ENCODE measurements around the gene SLC2A9.
"Not testable (repeated sequence)": the region's sequence is repeated elsewhere in the genome, so short reads cannot be mapped to it uniquely, and the experiment has no call there.

SLC2A9 gene

GRCh38 chr4:9826551-9826950, 194.7 kb downstream of the SLC2A9 start:
- DNase-seq (ENCODE audit: low read depth in 2 of 2): no peak

- no peak for DNase-seq (ENCODE audit: low read depth in 2 of 2)
Observed at GRCh38 chr4:9825049-9825448, 196.2 kb downstream of the SLC2A9 start.

- DNase-seq (ENCODE audit: low read depth in 2 of 2): no peak
Observed at GRCh38 chr4:9820343-9820742, 201.0 kb downstream of the SLC2A9 start.

GRCh38 chr4:9816285-9816684, 205.0 kb downstream of the SLC2A9 start:
- no peak for DNase-seq (ENCODE audit: low read depth in 2 of 2)

- DNase-seq (ENCODE audit: low read depth in 2 of 2): no peak
Observed at GRCh38 chr4:9812501-9813340, 208.6 kb downstream of the SLC2A9 start.

- DNase-seq (ENCODE audit: low read depth in 2 of 2): no peak
Observed at GRCh38 chr4:9811806-9812205, 209.5 kb downstream of the SLC2A9 start.

GRCh38 chr4:9808077-9808476, 213.2 kb downstream of the SLC2A9 start:
- no peak for DNase-seq (ENCODE audit: low read depth in 2 of 2)

- no peak for DNase-seq (ENCODE audit: low read depth in 2 of 2)
Observed at GRCh38 chr4:9804918-9805317, 216.4 kb downstream of the SLC2A9 start.

- no peak for DNase-seq (ENCODE audit: low read depth in 2 of 2)
Observed at GRCh38 chr4:9800848-9801247, 220.4 kb downstream of the SLC2A9 start.

GRCh38 chr4:9796641-9797040, 224.7 kb downstream of the SLC2A9 start:
- DNase-seq (ENCODE audit: low read depth in 2 of 2): not testable (repeated sequence)

GRCh38 chr4:9792381-9792780, 228.9 kb downstream of the SLC2A9 start:
- DNase-seq (ENCODE audit: low read depth in 2 of 2): no peak

- not testable (repeated sequence) for DNase-seq (ENCODE audit: low read depth in 2 of 2)
Observed at GRCh38 chr4:9785891-9786290, 235.4 kb downstream of the SLC2A9 start.

GRCh38 chr4:9782136-9782436, 239.2 kb downstream of the SLC2A9 start:
- DNase-seq (ENCODE audit: low read depth in 2 of 2): no peak

- DNase-seq (ENCODE audit: low read depth in 2 of 2): no peak
Observed at GRCh38 chr4:9781343-9782135, 239.8 kb downstream of the SLC2A9 start, which contains the start of gene DRD5. Gene DRD5, plus strand, starts transcription at chr4:9781634. Its CDS starts 396 bp downstream, at chr4:9782030.
